ENCODE data around the gene ELP5.

The ELP5 gene, protein sequence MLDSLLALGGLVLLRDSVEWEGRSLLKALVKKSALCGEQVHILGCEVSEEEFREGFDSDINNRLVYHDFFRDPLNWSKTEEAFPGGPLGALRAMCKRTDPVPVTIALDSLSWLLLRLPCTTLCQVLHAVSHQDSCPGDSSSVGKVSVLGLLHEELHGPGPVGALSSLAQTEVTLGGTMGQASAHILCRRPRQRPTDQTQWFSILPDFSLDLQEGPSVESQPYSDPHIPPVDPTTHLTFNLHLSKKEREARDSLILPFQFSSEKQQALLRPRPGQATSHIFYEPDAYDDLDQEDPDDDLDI

DNA sequence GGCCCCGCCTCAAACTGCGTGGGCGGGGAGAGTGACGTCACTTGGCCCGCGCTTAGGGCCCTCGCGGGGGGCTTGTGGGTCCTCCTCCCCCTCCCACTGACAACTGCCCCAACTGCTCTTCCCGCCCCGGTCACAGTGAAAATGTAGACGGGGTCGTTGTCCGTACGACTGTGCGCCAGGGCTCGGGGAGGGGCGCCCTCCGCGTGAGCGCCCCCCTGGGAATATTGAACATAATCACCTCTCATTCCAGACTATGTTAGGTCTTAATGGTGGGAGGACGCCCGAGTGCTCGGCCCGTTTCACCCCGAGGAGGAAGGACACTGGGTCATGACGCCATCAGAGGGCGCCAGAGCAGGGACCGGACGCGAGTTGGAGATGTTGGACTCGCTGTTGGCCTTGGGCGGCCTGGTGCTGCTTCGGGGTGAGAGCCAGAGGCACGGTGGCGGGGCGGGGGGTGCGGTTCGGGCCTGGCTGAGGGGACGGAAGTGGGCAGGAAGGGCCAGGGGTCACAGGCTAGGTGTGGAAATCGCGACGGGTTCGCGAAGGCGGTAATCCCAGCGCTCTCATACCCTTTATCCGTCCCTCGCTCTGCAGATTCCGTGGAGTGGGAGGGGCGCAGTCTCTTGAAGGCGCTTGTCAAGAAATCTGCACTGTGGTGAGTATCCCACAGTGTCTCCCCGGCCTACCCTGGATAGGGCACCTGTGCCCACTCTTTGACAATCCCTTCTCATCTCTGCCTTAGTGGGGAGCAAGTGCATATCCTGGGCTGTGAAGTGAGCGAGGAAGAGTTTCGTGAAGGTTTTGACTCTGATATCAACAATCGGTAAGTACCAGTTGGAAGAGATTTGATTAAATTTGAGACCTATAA lies at the start of gene ELP5:
Gene ELP5, plus strand, starts transcription at position 40 of the 868 bp plus-strand sequence. Its CDS starts 336 bp downstream, at position 376.
- peak within 1 kb of the TSS; percentile 94 for H3K9ac ChIP-seq
- H3K36me3 ChIP-seq: peaks cover 41% of the 10 kb centered on the region
- no peaks in the 10 kb centered on the region for H3K27me3 ChIP-seq
- H3K9me3 ChIP-seq: no peaks in the 10 kb centered on the region
- peaks cover 35% of the 10 kb centered on the region for H3K4me1 ChIP-seq
- peak within 1 kb of the TSS; percentile 99 for H3K4me2 ChIP-seq
- H4K20me1 ChIP-seq: peaks cover 35% of the 10 kb centered on the region
- TF ChIP-seq Cebpa-rat (IDR thresholded peaks at IDR 0.05): no peak
- peak within 1 kb of the TSS; percentile 90 for H3K27ac ChIP-seq
- H3K4me3 ChIP-seq: peak within 1 kb of the TSS; percentile 81

DNA sequence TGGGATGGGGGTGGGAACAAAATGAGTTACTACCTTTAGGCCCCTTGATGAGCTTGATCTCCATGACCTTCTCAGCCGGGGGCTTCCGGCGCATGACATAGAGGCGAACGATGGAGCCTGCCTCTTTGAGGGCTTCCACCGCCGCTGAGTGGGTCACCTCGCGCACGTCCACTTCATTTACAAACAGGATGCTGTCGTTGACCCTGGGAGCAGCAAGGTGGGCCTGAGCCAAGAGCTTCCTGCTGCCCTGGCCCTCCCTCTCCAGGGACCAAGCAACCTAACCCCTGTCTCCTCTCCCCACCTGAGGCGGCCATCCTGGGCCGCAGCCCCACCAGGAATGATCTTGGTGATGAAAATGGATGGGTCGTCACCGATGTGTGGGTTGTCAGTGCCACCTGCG lies 48.6 kb upstream of the ELP5 start:
- Histone ChIP-seq H3K36me3 (peaks cover 63% of the 10 kb centered on the region), H4K20me1 (peaks cover 38% of the 10 kb centered on the region; the same call in 1 of the 2 replicates)

DNA sequence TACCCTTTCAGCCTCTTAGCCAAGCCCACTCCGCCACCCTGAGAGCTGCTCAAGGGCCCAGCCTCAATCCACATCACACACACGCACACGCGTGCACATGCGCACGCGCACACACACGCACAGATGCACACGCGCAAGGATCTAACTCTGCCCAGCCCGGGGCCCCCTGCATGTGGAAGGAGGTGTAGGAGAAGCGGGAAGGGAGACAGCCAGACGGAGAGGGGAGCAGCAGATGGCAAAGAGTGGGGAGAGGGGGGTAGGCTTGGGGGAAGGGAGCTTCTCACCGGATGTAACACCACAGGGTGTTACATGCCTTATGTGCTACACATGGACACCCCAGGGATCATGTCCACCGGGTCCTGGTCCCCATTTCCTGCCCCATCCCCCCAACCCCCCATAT lies 47.7 kb upstream of the ELP5 start:
- H3K27ac ChIP-seq: no peak overlapping the region
- H3K4me3 ChIP-seq: peak overlapping the region; percentile 64
- no peak for TF ChIP-seq Cebpa-rat (IDR thresholded peaks at IDR 0.05)

More for the DNA sequence above, 48.6 kb upstream of the ELP5 start:
- Histone ChIP-seq H3K27me3 (no peaks in the 10 kb centered on the region), H3K4me1 (peaks cover 38% of the 10 kb centered on the region), H3K4me3 (no peak overlapping the region), H3K9ac (no peak overlapping the region), H3K4me2 (no peak overlapping the region), H3K27ac (no peak overlapping the region), H3K9me3 (no peaks in the 10 kb centered on the region)
- TF ChIP-seq Cebpa-rat (IDR thresholded peaks at IDR 0.05): no peak

DNA sequence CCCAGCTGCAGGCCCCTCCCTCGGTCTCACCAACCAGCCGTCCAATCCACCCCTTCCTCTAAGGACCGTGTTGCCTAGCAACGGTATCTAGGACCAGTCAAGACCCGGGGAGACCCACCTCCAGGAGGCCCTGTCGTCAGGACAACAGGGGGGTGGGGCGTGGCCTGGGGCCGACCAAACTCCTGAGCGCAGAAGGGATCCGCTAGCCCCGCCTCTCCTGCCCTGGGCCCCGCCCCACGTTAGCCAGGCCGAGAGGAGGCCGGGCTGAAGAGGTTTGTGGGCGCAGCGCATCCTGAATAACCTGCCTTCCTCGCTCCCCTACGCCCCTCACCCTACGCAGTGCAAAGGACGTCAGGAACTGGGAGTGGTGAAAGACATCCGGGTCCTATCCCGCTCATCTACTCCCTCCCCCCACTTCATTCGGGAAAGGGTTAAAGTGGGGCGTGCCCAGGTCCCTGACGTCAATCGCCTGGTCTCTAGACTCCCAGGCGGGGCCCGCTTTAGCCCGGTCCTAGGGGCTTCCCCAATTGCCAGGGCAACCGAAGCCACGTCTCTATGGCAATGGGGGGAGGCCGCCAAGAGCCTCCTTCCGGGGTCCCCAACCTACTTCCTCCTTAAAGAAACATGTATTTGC lies 47.1 kb upstream of the ELP5 start:
- H3K4me2 ChIP-seq: peak overlapping the region; percentile 80
- peak overlapping the region; percentile 59; the same call in 1 of the 2 replicates for H3K9ac ChIP-seq
- peak overlapping the region; percentile 64 for H3K4me3 ChIP-seq
- no peak for TF ChIP-seq Cebpa-rat (IDR thresholded peaks at IDR 0.05)
- peaks cover 53% of the 10 kb centered on the region; the same call in 1 of the 2 replicates for H4K20me1 ChIP-seq
- no peaks in the 10 kb centered on the region for H3K9me3 ChIP-seq
- H3K27me3 ChIP-seq: no peaks in the 10 kb centered on the region
- H3K36me3 ChIP-seq: peaks cover 59% of the 10 kb centered on the region
- H3K4me1 ChIP-seq: peaks cover 50% of the 10 kb centered on the region
- H3K27ac ChIP-seq: 0 out of 2 replicates have a peak overlapping the region, but pooled peaks have one; percentile 40

More for the DNA sequence above, 47.7 kb upstream of the ELP5 start:
- H3K9ac ChIP-seq: no peak overlapping the region
- H4K20me1 ChIP-seq: peaks cover 47% of the 10 kb centered on the region; the same call in 1 of the 2 replicates
- peak overlapping the region; percentile 80 for H3K4me2 ChIP-seq
- H3K36me3 ChIP-seq: peaks cover 62% of the 10 kb centered on the region
- H3K4me1 ChIP-seq: peaks cover 48% of the 10 kb centered on the region
- no peaks in the 10 kb centered on the region for H3K27me3 ChIP-seq
- no peaks in the 10 kb centered on the region for H3K9me3 ChIP-seq

DNA sequence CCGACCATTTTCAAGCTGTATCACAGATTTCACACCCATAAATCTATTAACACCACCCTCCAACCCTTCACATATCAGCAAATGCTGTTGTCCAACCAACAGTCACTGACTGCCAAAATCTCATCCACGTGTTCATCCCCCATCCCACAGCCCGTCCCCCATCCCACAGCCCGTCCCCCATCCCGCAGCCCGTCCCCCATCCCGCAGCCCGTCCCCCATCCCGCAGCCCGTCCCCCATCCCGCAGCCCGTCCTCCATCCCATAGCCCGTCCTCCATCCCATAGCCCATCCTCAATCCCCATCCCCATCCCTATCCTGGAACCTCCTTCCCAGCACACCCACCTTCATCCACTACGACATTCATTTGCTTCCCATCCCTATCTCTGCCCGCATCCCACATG lies 46.5 kb upstream of the ELP5 start:
- no peaks in the 10 kb centered on the region for H3K27me3 ChIP-seq
- TF ChIP-seq Cebpa-rat (IDR thresholded peaks at IDR 0.05): no peak
- H3K9me3 ChIP-seq: no peaks in the 10 kb centered on the region
- peaks cover 50% of the 10 kb centered on the region for H3K4me1 ChIP-seq
- H3K4me3 ChIP-seq: peak overlapping the region; percentile 64
- H4K20me1 ChIP-seq: peaks cover 59% of the 10 kb centered on the region; the same call in 1 of the 2 replicates
- peak overlapping the region; percentile 80 for H3K4me2 ChIP-seq
- H3K36me3 ChIP-seq: peaks cover 60% of the 10 kb centered on the region
- H3K9ac ChIP-seq: peak overlapping the region; percentile 59; the same call in 1 of the 2 replicates
- no peak overlapping the region for H3K27ac ChIP-seq

DNA sequence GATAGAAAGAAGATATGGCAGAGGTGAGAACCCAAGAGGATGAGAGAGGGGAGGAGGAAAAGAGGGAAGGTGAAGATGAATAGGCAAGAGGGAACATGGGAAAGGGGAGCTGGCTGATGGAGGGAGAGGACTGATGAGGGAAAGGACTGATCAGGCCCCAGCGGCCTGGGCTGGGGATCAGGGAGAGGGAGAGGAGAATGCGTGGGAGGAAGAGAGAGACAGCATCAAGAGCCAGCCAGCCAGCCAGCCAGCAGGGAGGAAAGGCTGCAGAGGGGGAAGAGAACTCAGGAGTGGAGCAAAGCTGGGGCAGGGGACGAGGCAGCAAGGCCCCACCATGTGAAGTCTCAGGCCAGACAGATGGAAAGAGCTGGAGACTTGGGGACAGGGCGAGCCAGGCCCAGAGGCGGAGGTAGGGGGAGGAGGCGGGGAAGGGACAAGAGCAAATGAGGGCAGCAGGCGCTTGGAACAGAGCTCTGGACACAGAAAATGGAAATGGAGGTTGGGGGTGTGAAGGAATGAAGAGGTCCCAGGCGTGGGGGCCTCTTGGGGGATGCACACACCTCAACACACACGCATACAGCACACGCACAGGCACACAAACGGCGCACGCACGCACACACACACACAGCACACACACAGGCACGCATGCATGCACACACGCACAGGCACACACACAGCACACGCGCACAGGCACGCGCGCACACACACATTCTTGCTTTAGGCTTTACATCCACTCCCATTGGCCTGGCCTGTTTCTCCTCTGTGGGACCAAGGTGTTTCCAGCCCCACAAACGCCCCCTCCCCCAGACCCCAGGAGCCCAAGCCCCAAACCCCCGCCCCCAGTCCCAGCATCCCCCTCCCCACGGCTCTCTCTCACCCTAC lies 44.7 kb upstream of the ELP5 start:
- Histone ChIP-seq H3K27me3 (no peaks in the 10 kb centered on the region), H3K27ac (0 out of 2 replicates have a peak overlapping the region, but pooled peaks have one; percentile 18), H3K9me3 (no peaks in the 10 kb centered on the region), H3K4me1 (peaks cover 56% of the 10 kb centered on the region), H3K36me3 (peaks cover 43% of the 10 kb centered on the region), H3K4me3 (no peak overlapping the region), H4K20me1 (peaks cover 65% of the 10 kb centered on the region; the same call in 1 of the 2 replicates), H3K9ac (no peak overlapping the region), H3K4me2 (no peak overlapping the region)
- no peak for TF ChIP-seq Cebpa-rat (IDR thresholded peaks at IDR 0.05)

DNA sequence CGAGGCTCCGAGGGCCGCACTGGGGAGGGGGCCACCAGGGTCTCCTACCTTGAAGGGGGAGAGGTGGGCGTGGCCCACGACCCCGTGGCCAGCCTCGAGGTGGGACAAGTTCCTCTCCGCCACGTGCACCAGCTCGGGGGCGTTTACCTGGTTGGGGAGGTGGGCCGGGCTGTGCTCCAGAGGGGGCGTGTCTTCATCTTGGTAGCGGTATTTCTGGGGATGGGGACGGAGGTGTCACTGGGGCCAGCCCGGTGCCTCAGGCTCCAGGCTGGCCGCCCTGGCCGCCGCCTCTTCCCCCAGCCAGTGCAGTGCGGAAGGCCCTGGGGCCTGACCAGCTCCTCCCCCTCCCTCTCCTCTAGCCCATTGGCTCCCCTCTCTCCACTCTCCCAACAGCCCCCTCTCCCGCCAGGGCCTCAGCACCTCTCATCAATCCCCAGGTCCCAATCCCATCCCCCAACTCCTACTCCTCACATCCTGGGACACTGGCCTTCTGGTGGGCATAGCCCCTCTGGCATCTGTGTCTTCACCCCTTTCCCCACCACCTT lies 43.9 kb upstream of the ELP5 start:
- Histone ChIP-seq H3K4me2 (no peak overlapping the region), H3K36me3 (peaks cover 35% of the 10 kb centered on the region), H3K4me1 (peaks cover 64% of the 10 kb centered on the region), H3K9ac (no peak overlapping the region), H3K9me3 (no peaks in the 10 kb centered on the region), H3K4me3 (no peak overlapping the region), H3K27ac (no peak overlapping the region), H4K20me1 (peaks cover 67% of the 10 kb centered on the region; the same call in 1 of the 2 replicates), H3K27me3 (no peaks in the 10 kb centered on the region)
- TF ChIP-seq Cebpa-rat (IDR thresholded peaks at IDR 0.05): no peak

DNA sequence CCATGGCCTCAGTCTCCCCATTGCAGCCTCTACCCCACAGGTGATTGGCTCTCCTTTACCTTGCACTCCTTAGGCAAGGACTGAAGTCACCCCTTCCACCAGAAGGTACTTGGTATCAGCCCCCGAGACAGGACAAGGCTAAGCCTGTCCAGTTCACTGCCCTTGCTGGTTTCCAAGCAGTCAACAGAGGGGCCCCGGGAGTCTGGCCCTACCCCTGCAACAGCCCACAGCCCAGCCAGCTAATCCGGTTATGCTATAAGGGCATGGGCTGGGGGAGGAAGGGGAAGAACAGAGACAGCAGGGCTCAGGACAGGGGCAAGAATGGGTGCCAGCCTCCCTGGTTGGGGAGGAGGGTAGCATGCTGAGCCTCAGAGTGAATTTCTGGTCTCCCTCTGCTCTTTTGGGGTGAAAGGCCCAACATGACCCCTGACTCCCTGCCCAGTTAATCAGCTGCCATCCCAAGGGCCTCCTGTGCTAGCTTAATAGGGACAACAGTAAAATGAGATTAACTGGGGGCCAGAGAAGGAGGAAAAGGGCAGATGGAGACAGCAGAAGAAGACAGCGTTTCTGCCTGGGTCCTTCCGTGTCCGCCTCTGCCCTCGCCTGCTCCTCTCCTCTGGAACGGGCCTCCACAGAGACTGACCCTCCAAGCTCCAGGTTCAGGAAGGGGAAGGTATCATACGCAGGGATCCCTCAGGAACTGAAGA lies 43.1 kb upstream of the ELP5 start:
- Histone ChIP-seq H3K9ac (peak overlapping the region; percentile 41; the same call in 1 of the 2 replicates), H3K4me2 (no peak overlapping the region), H3K27ac (no peak overlapping the region), H3K4me1 (peaks cover 72% of the 10 kb centered on the region), H4K20me1 (peaks cover 69% of the 10 kb centered on the region; the same call in 1 of the 2 replicates), H3K4me3 (no peak overlapping the region), H3K27me3 (no peaks in the 10 kb centered on the region), H3K9me3 (no peaks in the 10 kb centered on the region), H3K36me3 (peaks cover 27% of the 10 kb centered on the region)
- no peak for TF ChIP-seq Cebpa-rat (IDR thresholded peaks at IDR 0.05)

Data from BLaER1 (cell line).